Limb (tissue), 2 donors: Measurements from ENCODE around the gene YJU2.
"Not testable (repeated sequence)": the region's sequence is repeated elsewhere in the genome, so short reads cannot be mapped to it uniquely, and the experiment has no call there.

ENCODE experiments used
- DNase-seq, 2 donors: peaks; one replicate each; pipeline ENCODE4 v3.0.0-alpha.2; 2016; ENCODE audit errors: extremely low spot score in 2 of 2

The YJU2 gene

GRCh38 chr19:4246767-4247593, at the start of gene YJU2:
Gene YJU2 (plus strand): TSS chr19:4247080. CDS start chr19:4247147, 67 bp downstream.
- peak; percentile 97 to 98 for DNase-seq

GRCh38 chr19:4197228-4197624, 49.7 kb upstream of the YJU2 start:
- DNase-seq, result no peak

- DNase-seq, result peak in 1 of 2 donors; percentile 41
Observed at GRCh38 chr19:4197625-4198466, 49.0 kb upstream of the YJU2 start.

GRCh38 chr19:4198467-4199126, 48.3 kb upstream of the YJU2 start:
- peak in 1 of 2 donors; percentile 49 for DNase-seq

- no peak for DNase-seq
Observed at GRCh38 chr19:4199699-4200293, 47.1 kb upstream of the YJU2 start.

GRCh38 chr19:4200940-4201542, 45.8 kb upstream of the YJU2 start:
- no peak for DNase-seq

- no peak for DNase-seq
Observed at GRCh38 chr19:4201798-4202197, 45.1 kb upstream of the YJU2 start.

GRCh38 chr19:4206818-4207484, 39.9 kb upstream of the YJU2 start:
- DNase-seq, result no peak

GRCh38 chr19:4208385-4209094, 38.3 kb upstream of the YJU2 start:
- no peak for DNase-seq

GRCh38 chr19:4210166-4210731, 36.6 kb upstream of the YJU2 start:
- no peak for DNase-seq

GRCh38 chr19:4213116-4213515, 33.8 kb upstream of the YJU2 start:
- no peak for DNase-seq

GRCh38 chr19:4215807-4216206, 31.1 kb upstream of the YJU2 start:
- no peak for DNase-seq

- DNase-seq, result no peak
Observed at GRCh38 chr19:4216846-4217245, 30.0 kb upstream of the YJU2 start.

GRCh38 chr19:4217429-4218264, 29.2 kb upstream of the YJU2 start:
- no peak for DNase-seq

- DNase-seq, result not testable (repeated sequence)
Observed at GRCh38 chr19:4218523-4218922, 28.4 kb upstream of the YJU2 start.

GRCh38 chr19:4220188-4220587, 26.7 kb upstream of the YJU2 start:
- no peak for DNase-seq

GRCh38 chr19:4224470-4224869, 22.4 kb upstream of the YJU2 start:
- no peak for DNase-seq

GRCh38 chr19:4225885-4226284, 21.0 kb upstream of the YJU2 start:
- no peak for DNase-seq

- no peak for DNase-seq
Observed at GRCh38 chr19:4227771-4228170, 19.1 kb upstream of the YJU2 start.
